Measurements from ENCODE around the gene GLUD1.

GRCh38 chr10:87094373-87095235 is at the start of gene GLUD1, which contains the start of gene SHLD2:
- TF ChIP-seq CTCF (IDR thresholded peaks at IDR 0.05; ENCODE audit: insufficient read depth, low read depth, low read length) (no peak), EZH2 (IDR thresholded peaks at IDR 0.05; ENCODE audit: insufficient read depth, low read length) (no peak)

Data from astrocyte (in vitro differentiated cells and primary cell).